Glutamatergic neuron (in vitro differentiated cells): ENCODE measurements around the gene SCGB1A1. TPM values are rescaled to one million over a fixed set of nuclear protein-coding genes. Genes with fewer than 3 reads are reported as not detected.

Experiments used
- DNase-seq: peaks from one replicate; pipeline ENCODE4 v3.0.0; 2022
- H3K27ac Mint-ChIP-seq: one replicate; pipeline ENCODE4 v1.8.0; 2020; ENCODE audit warnings: mild to moderate bottlenecking, mixed read lengths, inconsistent platforms; ENCODE audit not compliant: unreplicated experiment
- H3K27me3 Mint-ChIP-seq: one replicate; pipeline ENCODE4 v1.8.0; 2020; ENCODE audit warnings: mild to moderate bottlenecking, moderate library complexity, mixed read lengths, inconsistent platforms; ENCODE audit not compliant: unreplicated experiment
- H3K36me3 Mint-ChIP-seq: one replicate; pipeline ENCODE4 v1.8.0; 2020; ENCODE audit warnings: mild to moderate bottlenecking, mixed read lengths, inconsistent platforms; ENCODE audit not compliant: unreplicated experiment
- H3K4me1 Mint-ChIP-seq: one replicate; pipeline ENCODE4 v1.8.0; 2020; ENCODE audit warnings: mild to moderate bottlenecking, low read depth, mixed read lengths, inconsistent platforms; ENCODE audit not compliant: unreplicated experiment
- H3K4me3 Mint-ChIP-seq: one replicate; pipeline ENCODE4 v1.8.0; 2020; ENCODE audit warnings: mild to moderate bottlenecking, mixed read lengths, inconsistent platforms; ENCODE audit not compliant: unreplicated experiment
- H3K9me3 Mint-ChIP-seq: one replicate; pipeline ENCODE4 v1.8.0; 2020; ENCODE audit warnings: mild to moderate bottlenecking, moderate library complexity, mixed read lengths, inconsistent platforms; ENCODE audit not compliant: unreplicated experiment
- total RNA-seq: library from RNA; stranded (reverse); fragmentation: NEBNext Ultra II Directional; extraction: Animal tissue kit (Norgen Biotek cat#: 25700); gene quantifications from one replicate; pipeline ENCODE4 v1.2.1, GENCODE V29; 2021; ENCODE audit not compliant: unreplicated experiment
- TF ChIP-seq, protein P1 (sequence below): fragments of 200-600 bp; sonication (generic); IDR thresholded peaks from one replicate; pipeline ENCODE4 v1.5.0; 2021; ENCODE audit not compliant: partially characterized antibody, unreplicated experiment

The SCGB1A1 gene
- total RNA-seq, 1 donor from 2014 or later = not detected

DNA sequence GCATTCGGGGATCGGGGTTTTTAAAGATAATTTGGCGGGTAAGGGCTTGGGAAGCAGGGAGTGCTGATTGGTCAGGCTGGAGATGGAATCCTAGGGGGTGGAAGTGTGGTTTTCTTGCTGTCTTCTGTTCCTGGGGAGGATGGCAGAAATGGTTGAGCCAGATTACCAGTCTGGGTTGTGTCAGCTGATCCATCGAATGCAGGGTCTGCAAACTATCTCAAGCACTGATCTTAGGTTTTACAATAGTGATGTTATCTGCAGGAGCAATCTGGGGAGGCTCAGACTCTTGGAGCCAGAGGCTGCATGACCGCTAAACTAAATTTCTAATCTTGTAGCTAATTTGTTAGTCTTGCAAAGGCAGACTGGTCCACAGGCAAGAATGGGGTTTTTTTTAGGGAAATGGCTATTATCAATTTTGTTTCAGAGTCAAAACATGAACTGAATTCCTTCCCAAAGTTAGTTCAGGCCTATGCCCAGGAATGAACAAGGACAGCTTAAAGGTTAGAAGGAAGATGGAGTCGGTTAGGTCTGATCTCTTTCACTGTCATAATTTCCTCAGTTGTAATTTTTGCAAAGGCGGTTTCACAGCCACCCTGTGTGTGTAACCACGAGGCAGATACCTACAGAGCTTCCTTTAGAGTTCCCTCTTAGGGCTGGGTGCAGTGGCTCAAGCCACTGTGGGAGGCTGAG, 10.2 kb downstream of the SCGB1A1 start:
- Mint-ChIP-seq H3K27me3 (peaks cover 4% of the 10 kb centered on the region), H3K36me3 (peaks cover 7% of the 10 kb centered on the region), H3K4me1 (peaks cover 4% of the 10 kb centered on the region), H3K9me3 (peaks cover 2% of the 10 kb centered on the region), H3K27ac (no peak overlapping the region), H3K4me3 (no peak overlapping the region)
- TF ChIP-seq, protein P1, sequence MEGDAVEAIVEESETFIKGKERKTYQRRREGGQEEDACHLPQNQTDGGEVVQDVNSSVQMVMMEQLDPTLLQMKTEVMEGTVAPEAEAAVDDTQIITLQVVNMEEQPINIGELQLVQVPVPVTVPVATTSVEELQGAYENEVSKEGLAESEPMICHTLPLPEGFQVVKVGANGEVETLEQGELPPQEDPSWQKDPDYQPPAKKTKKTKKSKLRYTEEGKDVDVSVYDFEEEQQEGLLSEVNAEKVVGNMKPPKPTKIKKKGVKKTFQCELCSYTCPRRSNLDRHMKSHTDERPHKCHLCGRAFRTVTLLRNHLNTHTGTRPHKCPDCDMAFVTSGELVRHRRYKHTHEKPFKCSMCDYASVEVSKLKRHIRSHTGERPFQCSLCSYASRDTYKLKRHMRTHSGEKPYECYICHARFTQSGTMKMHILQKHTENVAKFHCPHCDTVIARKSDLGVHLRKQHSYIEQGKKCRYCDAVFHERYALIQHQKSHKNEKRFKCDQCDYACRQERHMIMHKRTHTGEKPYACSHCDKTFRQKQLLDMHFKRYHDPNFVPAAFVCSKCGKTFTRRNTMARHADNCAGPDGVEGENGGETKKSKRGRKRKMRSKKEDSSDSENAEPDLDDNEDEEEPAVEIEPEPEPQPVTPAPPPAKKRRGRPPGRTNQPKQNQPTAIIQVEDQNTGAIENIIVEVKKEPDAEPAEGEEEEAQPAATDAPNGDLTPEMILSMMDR = no peak
- no peak for DNase-seq

DNA sequence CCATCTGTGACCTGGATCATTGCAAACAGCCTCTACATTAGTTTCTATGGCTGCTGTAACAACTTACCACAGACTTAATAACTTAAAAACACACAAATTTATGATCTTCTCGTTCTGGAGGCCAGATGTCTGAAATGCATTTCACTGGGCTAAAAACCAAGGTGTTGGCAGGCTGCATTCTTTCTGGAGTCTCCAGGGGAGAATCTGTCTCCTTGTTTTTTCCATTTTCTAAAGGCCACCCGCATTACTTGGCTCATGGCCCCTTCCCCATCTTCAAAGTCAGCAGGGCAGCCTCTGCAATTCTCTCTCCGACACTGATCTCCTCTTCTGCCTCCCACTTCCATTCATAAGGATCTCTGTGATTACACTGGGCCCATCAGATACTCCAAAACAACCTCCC, 11.6 kb downstream of the SCGB1A1 start:
- peaks cover 7% of the 10 kb centered on the region for H3K36me3 Mint-ChIP-seq
- TF ChIP-seq, protein P1 = no peak
- peaks cover 7% of the 10 kb centered on the region for H3K27me3 Mint-ChIP-seq
- peaks cover 7% of the 10 kb centered on the region for H3K4me1 Mint-ChIP-seq
- no peak overlapping the region for H3K27ac Mint-ChIP-seq
- DNase-seq = no peak
- peaks cover 2% of the 10 kb centered on the region for H3K9me3 Mint-ChIP-seq
- H3K4me3 Mint-ChIP-seq = no peak overlapping the region

GRCh38 chr11:62431171-62431901, 12.5 kb downstream of the SCGB1A1 start:
- Mint-ChIP-seq H3K27ac (no peak overlapping the region), H3K27me3 (peaks cover 5% of the 10 kb centered on the region), H3K4me1 (peaks cover 7% of the 10 kb centered on the region), H3K9me3 (peaks cover 2% of the 10 kb centered on the region), H3K4me3 (no peak overlapping the region), H3K36me3 (peaks cover 7% of the 10 kb centered on the region)
- no peak for DNase-seq
- TF ChIP-seq, protein P1 = no peak

DNA sequence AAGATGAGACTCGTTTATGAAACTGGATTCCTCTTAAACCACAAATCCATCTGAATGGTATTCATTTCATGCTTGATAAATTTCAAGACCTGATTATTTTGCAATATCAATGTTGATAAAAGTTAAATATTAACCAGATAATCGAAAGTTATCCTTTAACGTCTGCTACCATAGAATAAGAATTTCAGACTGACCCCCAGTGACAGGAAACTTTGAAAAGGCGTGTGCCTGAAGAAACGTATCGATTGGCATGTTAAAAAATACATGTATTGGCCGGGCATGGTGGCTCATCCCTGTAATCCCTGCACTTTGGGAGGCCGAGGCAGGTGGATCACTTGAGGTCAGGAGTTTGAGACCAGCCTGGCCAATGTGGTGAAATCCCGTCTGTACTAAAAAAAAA, 13.9 kb downstream of the SCGB1A1 start:
- Mint-ChIP-seq H3K36me3 (peaks cover 7% of the 10 kb centered on the region), H3K9me3 (peaks cover 2% of the 10 kb centered on the region), H3K27me3 (peaks cover 7% of the 10 kb centered on the region), H3K4me1 (peaks cover 7% of the 10 kb centered on the region), H3K4me3 (no peak overlapping the region), H3K27ac (no peak overlapping the region)
- DNase-seq = no peak
- TF ChIP-seq, protein P1 = no peak

DNA sequence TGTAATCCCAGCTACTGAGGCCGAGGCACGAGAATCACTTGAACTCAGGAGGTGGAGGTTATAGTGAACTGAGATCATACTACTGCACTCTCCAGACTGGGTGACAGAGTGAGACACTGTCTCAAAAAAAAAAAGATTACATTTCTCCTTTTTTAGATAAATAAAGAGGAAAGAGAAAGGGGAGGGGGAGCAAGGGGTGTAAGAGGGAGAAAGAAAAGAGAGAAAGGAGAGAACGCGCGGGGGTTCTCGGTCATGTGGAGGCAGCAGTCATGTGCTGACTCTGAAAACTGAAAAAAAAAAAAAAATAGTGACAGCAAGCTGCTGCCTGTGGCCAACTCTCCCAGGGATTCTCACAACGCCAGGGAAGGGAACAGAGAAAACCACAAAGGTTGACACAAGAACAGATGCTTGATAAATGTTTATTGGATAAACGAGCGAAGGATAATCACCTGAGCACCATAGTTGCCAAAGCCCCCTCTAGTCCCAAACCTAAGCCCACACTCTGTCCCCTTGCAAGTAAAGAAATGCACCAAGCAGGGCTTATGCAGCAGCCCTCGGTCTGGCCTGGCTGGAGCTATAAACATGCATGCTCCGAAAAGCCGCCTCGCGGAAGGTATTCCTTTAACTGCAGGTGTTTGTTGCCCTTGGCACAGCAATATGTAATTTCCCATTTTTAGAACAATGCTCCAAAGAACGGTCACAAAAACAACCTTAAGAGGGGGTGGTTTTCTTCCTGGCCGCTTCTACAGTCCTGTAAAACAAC, 14.5 kb downstream of the SCGB1A1 start:
- Mint-ChIP-seq H3K27ac (no peak overlapping the region), H3K27me3 (peaks cover 7% of the 10 kb centered on the region), H3K4me3 (no peak overlapping the region), H3K4me1 (peaks cover 7% of the 10 kb centered on the region), H3K9me3 (peaks cover 2% of the 10 kb centered on the region), H3K36me3 (peaks cover 7% of the 10 kb centered on the region)
- TF ChIP-seq, protein P1 = no peak
- DNase-seq = no peak
